ENCODE data around the gene FRS3.

FRS3 gene

GRCh38 chr6:41757931-41758640 is 21.6 kb downstream of the FRS3 start:
- TF ChIP-seq SIN3A (IDR thresholded peaks at IDR 0.05; ENCODE audit: borderline replicate concordance, insufficient read depth, low read length) (no peak), TAF1 (IDR thresholded peaks at IDR 0.05; ENCODE audit: borderline replicate concordance, insufficient read depth, low read length) (no peak), FOXP2 (optimal IDR thresholded peaks at IDR 0.05; ENCODE audit: borderline replicate concordance, extremely low read depth, extremely low read length, insufficient read depth) (no peak), REST (IDR thresholded peaks at IDR 0.05; ENCODE audit: insufficient read depth in 1 of 2, low read depth in 2 of 2, low read length in 2 of 2) (no peak), POLR2AphosphoS5 (IDR thresholded peaks at IDR 0.05; ENCODE audit: low read depth, low read length) (no peak)

DNA sequence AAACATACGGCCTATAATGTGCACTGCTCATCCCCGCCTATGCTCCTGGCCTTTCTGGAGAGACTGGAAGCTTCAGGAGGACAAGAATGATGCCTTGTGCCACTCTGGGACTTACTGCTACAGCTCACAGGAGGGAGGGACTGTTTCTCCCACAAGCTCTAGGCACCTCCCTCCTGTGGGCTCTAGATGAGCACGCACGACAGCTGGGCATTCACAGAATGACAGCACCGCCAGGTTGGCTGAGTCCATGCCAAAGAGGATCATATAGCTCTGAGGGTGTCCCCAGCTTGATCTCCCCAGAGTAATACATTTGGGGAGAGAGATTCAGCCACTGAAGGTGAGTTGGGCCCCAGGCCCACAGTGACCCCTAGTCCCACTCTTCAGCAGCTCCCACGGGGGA is 22.4 kb downstream of the FRS3 start:
- TF ChIP-seq TAF1 (IDR thresholded peaks at IDR 0.05; ENCODE audit: borderline replicate concordance, insufficient read depth, low read length) = no peak
- TF ChIP-seq POLR2AphosphoS5 (IDR thresholded peaks at IDR 0.05; ENCODE audit: low read depth, low read length) = no peak
- no peak for TF ChIP-seq SIN3A (IDR thresholded peaks at IDR 0.05; ENCODE audit: borderline replicate concordance, insufficient read depth, low read length)
- no peak for TF ChIP-seq REST (IDR thresholded peaks at IDR 0.05; ENCODE audit: insufficient read depth in 1 of 2, low read depth in 2 of 2, low read length in 2 of 2)
- TF ChIP-seq FOXP2 (optimal IDR thresholded peaks at IDR 0.05; ENCODE audit: borderline replicate concordance, extremely low read depth, extremely low read length, insufficient read depth) = no peak

DNA sequence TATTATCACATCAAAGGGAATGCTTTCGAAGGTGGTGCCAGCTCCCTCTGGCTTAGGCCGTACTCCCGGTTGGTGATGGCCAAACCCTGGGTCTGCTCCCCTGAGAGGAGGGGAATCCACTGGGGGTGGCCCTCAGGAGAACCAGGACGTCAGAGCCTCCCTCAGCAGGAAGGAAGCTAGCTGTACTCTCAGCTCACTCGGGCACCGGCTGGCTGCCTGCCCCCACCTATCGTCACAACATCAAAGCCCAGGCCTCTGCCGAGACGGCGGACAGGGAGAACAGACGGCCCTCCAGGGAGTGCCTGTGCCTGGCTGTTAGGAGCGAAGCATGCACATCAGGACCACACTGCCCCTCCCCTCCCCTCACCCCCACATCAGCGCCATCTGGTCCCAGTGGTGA is 23.3 kb downstream of the FRS3 start:
- TF ChIP-seq TAF1 (IDR thresholded peaks at IDR 0.05; ENCODE audit: borderline replicate concordance, insufficient read depth, low read length) (no peak), FOXP2 (optimal IDR thresholded peaks at IDR 0.05; ENCODE audit: borderline replicate concordance, extremely low read depth, extremely low read length, insufficient read depth) (no peak), SIN3A (IDR thresholded peaks at IDR 0.05; ENCODE audit: borderline replicate concordance, insufficient read depth, low read length) (no peak), REST (IDR thresholded peaks at IDR 0.05; ENCODE audit: insufficient read depth in 1 of 2, low read depth in 2 of 2, low read length in 2 of 2) (no peak), POLR2AphosphoS5 (IDR thresholded peaks at IDR 0.05; ENCODE audit: low read depth, low read length) (no peak)

DNA sequence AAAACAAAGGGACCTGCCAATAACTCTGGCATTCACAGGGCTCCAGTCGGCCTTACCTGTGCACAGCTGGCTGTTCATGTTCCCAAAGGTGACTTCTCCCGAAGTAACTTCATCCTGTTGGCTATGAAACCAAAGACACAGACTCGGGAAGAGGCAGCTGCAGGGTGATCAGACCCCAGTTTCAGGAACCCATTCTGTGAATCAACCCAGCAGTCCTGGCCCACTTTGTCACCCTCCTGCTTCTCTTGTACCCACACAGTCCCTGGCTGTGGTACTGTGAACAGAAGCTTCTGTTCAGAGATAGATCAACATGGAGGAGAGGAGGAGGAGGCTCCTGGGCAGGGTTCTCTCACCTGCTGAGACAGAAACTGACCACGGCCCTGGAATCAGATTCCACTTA is 23.8 kb downstream of the FRS3 start:
- no peak for TF ChIP-seq TAF1 (IDR thresholded peaks at IDR 0.05; ENCODE audit: borderline replicate concordance, insufficient read depth, low read length)
- no peak for TF ChIP-seq REST (IDR thresholded peaks at IDR 0.05; ENCODE audit: insufficient read depth in 1 of 2, low read depth in 2 of 2, low read length in 2 of 2)
- TF ChIP-seq FOXP2 (optimal IDR thresholded peaks at IDR 0.05; ENCODE audit: borderline replicate concordance, extremely low read depth, extremely low read length, insufficient read depth) = no peak
- TF ChIP-seq SIN3A (IDR thresholded peaks at IDR 0.05; ENCODE audit: borderline replicate concordance, insufficient read depth, low read length) = no peak
- TF ChIP-seq POLR2AphosphoS5 (IDR thresholded peaks at IDR 0.05; ENCODE audit: low read depth, low read length) = no peak
